PC-9 (cell line): ENCODE results near the gene TMEM250.
A peak's percentile ranks its signal among the peaks of the same experiment; 100 is the strongest.

Experiments
- EZH2 ChIP-seq: fragments of 200-600 bp; sonication (generic); IDR thresholded peaks from 2 replicates; pipeline ENCODE4 v1.8.0; 2017; ENCODE audit warnings: antibody characterized with exemption, low read depth
- TF ChIP-seq, protein P1 (sequence below): fragments of 200-600 bp; sonication (generic); conservative IDR thresholded peaks from 2 replicates; pipeline ENCODE4 v1.6.1; 2017; ENCODE audit warnings: mixed run types, antibody characterized with exemption, mild to moderate bottlenecking, moderate library complexity

GRCh38 chr9:136089697-136090045, 29.0 kb downstream of the TMEM250 start:
- TF ChIP-seq, protein P1, sequence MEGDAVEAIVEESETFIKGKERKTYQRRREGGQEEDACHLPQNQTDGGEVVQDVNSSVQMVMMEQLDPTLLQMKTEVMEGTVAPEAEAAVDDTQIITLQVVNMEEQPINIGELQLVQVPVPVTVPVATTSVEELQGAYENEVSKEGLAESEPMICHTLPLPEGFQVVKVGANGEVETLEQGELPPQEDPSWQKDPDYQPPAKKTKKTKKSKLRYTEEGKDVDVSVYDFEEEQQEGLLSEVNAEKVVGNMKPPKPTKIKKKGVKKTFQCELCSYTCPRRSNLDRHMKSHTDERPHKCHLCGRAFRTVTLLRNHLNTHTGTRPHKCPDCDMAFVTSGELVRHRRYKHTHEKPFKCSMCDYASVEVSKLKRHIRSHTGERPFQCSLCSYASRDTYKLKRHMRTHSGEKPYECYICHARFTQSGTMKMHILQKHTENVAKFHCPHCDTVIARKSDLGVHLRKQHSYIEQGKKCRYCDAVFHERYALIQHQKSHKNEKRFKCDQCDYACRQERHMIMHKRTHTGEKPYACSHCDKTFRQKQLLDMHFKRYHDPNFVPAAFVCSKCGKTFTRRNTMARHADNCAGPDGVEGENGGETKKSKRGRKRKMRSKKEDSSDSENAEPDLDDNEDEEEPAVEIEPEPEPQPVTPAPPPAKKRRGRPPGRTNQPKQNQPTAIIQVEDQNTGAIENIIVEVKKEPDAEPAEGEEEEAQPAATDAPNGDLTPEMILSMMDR, result peak; percentile 68
- no peak for TF ChIP-seq EZH2
